GM13976 (cell line): ENCODE measurements around the gene SRRM4.

Experiments used
- DNase-seq: peaks from one replicate; pipeline ENCODE4 v3.0.0; 2012; ENCODE audit warnings: low spot score
- in situ Hi-C: fragments of 300-500 bp; cut with MboI; formaldehyde crosslinking; loops from one replicate; pipeline ENCODE4 v1.12.0; 2022; ENCODE audit warnings: low sequenced_read_pairs, mixed read lengths, inconsistent platforms; ENCODE audit not compliant: unreplicated experiment
- TF ChIP-seq, protein P1 (sequence below): IDR thresholded peaks from 2 replicates; pipeline ENCODE4 v1.5.1; 2012; ENCODE audit warnings: borderline replicate concordance, mild to moderate bottlenecking; ENCODE audit not compliant: insufficient read depth; ENCODE audit errors: extremely low read depth, missing control alignments, control extremely low read depth

The SRRM4 gene

DNA sequence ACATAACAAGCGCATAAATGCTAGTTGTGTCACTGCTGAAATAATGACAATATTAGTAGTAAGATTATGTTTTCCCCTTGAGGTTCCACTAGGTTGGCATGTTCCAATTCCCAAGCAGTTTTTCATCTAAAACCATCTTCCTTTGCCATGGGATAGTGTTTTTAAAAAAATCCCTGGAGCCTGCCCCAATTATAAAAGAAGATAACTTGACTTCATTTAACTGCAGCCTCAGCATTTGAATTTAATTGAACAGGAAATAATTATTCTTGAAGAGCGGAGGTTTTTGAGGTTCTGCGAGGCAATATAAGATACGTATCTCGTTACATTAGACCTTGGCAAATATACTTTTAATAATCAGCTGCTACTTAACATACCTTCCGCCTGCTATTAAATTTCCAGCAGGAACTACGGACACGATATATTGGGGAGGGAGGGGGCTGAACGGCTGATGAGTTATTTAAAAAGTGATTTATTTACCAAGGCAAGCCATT lies 132.2 kb downstream of the SRRM4 start:
- TF ChIP-seq, protein P1, sequence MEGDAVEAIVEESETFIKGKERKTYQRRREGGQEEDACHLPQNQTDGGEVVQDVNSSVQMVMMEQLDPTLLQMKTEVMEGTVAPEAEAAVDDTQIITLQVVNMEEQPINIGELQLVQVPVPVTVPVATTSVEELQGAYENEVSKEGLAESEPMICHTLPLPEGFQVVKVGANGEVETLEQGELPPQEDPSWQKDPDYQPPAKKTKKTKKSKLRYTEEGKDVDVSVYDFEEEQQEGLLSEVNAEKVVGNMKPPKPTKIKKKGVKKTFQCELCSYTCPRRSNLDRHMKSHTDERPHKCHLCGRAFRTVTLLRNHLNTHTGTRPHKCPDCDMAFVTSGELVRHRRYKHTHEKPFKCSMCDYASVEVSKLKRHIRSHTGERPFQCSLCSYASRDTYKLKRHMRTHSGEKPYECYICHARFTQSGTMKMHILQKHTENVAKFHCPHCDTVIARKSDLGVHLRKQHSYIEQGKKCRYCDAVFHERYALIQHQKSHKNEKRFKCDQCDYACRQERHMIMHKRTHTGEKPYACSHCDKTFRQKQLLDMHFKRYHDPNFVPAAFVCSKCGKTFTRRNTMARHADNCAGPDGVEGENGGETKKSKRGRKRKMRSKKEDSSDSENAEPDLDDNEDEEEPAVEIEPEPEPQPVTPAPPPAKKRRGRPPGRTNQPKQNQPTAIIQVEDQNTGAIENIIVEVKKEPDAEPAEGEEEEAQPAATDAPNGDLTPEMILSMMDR: no peak
- in situ Hi-C loops: no loop called here
- no peak for DNase-seq

DNA sequence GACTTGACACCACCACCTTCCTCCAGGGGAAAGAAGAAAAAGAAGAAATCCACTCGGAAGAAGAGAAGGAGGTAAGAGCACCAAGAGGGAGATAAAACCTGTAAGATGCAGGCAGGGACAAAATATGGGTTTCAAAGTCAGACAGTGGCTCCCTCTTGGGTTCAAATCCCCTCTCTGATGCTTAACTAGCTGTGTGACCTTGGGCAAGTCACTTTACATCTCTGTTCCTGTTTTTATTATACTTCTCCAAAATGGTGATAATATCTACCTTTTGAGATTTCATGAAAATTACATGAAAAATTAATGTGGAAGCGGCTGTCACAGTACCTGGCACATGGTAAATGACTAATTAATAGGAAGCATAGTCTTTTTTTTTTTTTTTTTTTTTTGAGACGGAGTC lies 133.0 kb downstream of the SRRM4 start:
- TF ChIP-seq, protein P1: no peak
- DNase-seq: no peak
- in situ Hi-C loops: no loop called here

DNA sequence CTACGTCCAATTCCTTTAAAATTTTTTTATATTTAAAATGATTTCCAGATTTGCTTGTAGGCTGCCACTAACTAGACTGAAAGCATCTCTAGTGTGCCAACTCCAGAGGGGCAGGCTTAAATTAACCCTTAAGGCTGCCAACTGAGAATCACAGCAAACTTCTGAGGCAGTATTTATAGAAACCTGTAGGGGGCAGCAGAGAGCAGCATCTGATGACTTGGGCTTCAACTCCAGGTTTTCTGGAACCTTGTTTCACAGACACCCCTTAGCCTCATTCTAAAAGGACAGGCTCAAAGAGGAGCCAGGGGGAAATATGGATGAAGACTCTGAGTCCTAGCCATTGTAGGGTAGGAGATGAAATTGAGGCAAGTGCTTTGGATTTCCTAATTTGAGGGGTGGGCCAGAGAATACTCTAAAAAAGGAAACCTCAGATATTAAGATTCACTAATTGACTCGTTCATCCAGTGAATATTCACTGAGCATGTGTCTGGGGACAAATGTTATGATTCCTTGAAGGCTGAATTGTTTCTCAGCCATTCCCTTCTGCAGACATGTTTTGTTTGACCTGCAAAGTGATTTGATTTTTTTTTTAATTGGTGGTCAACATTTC lies 134.1 kb downstream of the SRRM4 start:
- in situ Hi-C loops: no loop called here
- DNase-seq: peak; percentile 62
- TF ChIP-seq, protein P1: peak; percentile 69

DNA sequence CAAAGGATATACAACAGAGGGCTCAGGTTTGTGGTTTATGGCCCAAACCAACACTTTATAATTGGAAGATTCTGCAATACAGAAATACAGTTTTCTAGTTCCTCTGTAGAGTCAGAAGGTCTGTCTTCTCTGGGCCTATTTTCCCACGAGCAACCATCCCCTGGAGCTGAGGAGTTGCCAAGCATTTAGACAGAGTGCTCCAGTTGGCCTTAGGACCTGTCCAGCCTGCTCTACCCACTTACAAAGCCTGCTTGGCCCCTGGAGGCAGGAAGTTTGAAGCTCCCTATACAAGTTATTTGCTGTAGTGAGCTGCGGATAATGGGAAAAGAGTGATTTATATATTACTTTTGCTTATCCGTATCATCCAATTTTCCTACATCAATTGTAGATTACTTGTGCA lies 136.6 kb downstream of the SRRM4 start:
- in situ Hi-C loops: no loop called here
- no peak for DNase-seq
- TF ChIP-seq, protein P1: no peak

DNA sequence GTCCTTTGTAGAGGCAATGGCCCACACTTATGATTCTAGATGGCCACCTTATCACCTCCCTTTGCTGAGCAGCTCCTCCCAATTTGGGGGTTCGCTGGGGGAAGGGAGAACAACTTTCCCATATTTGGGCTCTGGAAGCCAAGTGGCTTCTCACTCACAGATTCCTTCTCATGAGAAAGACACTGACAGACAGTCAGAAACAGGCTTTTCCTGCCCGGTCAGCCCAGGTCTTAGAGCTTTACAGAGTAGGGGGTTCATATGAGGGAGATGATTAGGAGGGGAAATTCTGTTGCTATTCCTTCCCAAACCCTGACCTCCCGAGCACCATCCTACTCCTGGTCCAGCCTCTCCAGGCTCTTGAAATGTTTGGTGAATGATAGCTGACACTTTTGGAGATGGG lies 137.3 kb downstream of the SRRM4 start:
- in situ Hi-C loops: no loop called here
- DNase-seq: no peak
- TF ChIP-seq, protein P1: no peak

DNA sequence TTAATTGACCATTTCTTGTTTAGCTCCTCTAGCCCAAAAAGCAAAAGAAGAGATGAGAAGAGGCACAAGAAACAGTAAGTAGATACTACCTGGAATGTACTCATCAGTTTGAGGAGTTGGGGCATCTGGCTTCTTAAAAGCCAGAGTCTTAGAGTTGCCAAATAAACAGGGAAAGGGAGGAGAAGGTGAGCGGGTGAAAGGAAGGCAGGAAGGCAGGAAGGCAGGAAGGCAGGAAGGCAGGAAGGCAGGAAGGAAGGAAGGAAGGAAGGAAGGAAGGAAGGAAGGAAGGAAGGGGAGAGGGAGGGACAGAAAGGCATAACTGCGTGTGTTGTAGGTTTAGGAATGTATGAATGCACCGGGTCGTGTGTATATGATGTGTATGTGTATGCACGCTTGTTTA lies 140.7 kb downstream of the SRRM4 start:
- in situ Hi-C loops: no loop called here
- DNase-seq: no peak
- TF ChIP-seq, protein P1: no peak
